Measurements from ENCODE around the gene BABAM2.

The BABAM2 gene

GRCh38 chr2:28269019-28269784, 378.7 kb downstream of the BABAM2 start:
- peak overlapping the region; percentile 85 for H3K27ac ChIP-seq
- TF ChIP-seq, protein P1, sequence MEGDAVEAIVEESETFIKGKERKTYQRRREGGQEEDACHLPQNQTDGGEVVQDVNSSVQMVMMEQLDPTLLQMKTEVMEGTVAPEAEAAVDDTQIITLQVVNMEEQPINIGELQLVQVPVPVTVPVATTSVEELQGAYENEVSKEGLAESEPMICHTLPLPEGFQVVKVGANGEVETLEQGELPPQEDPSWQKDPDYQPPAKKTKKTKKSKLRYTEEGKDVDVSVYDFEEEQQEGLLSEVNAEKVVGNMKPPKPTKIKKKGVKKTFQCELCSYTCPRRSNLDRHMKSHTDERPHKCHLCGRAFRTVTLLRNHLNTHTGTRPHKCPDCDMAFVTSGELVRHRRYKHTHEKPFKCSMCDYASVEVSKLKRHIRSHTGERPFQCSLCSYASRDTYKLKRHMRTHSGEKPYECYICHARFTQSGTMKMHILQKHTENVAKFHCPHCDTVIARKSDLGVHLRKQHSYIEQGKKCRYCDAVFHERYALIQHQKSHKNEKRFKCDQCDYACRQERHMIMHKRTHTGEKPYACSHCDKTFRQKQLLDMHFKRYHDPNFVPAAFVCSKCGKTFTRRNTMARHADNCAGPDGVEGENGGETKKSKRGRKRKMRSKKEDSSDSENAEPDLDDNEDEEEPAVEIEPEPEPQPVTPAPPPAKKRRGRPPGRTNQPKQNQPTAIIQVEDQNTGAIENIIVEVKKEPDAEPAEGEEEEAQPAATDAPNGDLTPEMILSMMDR (conservative IDR thresholded peaks at IDR 0.05) = no peak

DNA sequence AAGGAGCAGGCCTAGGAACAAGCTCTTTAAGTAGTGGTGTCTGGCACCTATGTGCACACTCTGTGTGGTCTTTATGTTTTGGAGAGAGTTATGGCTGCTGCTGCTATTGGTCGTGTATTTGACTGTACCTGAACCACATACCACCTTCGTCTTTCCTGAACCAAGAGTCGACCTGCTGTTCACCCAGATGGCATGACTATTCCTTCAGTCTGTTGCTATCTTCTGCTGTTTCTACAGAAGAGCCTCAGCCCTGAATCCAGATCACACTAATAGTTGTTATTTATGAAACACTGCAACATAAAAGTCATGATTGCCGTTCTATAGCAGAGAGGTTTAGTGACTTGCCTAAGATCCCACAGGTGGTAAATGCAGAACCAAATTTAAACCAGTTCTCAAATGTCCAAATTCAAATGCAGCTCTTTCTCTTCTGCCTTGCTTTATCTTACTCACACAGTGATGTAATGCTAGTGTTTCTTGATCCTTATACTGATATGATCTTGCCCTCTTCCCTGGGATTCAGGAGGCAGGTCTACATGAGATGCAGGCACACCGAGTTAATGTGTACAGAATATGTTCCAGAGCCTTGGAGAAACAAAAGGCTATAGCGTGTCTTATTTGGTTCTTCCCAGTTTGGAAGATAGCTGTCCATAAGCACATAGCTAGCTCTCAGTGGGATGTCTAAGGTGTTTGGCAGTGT, 380.1 kb downstream of the BABAM2 start:
- peak overlapping the region; percentile 85 for H3K27ac ChIP-seq
- TF ChIP-seq, protein P1 (conservative IDR thresholded peaks at IDR 0.05) = no peak

- TF ChIP-seq, protein P1 (conservative IDR thresholded peaks at IDR 0.05) = no peak
- peak overlapping the region; percentile 85 for H3K27ac ChIP-seq
These were observed 380.8 kb downstream of the BABAM2 start for GRCh38 chr2:28271231-28271918.

DNA sequence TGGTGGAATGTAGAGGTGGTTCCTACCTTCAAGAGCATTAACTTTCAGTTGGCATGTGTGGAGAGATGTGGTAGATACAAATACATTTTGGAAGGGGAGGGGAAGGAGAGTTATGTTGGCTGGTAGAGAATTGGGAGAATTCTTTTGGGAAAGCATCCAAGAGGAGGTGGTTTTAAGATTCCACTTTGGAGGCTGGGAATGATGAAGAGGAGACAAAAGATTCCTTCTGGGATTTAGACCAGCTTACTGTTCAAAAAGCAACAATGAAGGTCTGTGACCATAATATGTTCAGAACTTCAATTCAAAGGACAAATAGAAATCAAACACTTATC, 381.4 kb downstream of the BABAM2 start:
- TF ChIP-seq, protein P1 (conservative IDR thresholded peaks at IDR 0.05) = no peak
- H3K27ac ChIP-seq = peak overlapping the region; percentile 85

- H3K27ac ChIP-seq = no peak overlapping the region
- TF ChIP-seq, protein P1 (conservative IDR thresholded peaks at IDR 0.05) = no peak
These were observed 383.2 kb downstream of the BABAM2 start for GRCh38 chr2:28273751-28274150.

- H3K27ac ChIP-seq = no peak overlapping the region
- TF ChIP-seq, protein P1 (conservative IDR thresholded peaks at IDR 0.05) = no peak
These were observed 384.6 kb downstream of the BABAM2 start for GRCh38 chr2:28274911-28275685.

Measured in VCaP (cell line).